ENCODE measurements around the gene ZNF219. TPM values are rescaled to one million over a fixed set of nuclear protein-coding genes. Genes with fewer than 3 reads are reported as not detected.

Gene ZNF219
- total RNA-seq, 1 donor from 2014 or later, result 4.9 TPM

DNA sequence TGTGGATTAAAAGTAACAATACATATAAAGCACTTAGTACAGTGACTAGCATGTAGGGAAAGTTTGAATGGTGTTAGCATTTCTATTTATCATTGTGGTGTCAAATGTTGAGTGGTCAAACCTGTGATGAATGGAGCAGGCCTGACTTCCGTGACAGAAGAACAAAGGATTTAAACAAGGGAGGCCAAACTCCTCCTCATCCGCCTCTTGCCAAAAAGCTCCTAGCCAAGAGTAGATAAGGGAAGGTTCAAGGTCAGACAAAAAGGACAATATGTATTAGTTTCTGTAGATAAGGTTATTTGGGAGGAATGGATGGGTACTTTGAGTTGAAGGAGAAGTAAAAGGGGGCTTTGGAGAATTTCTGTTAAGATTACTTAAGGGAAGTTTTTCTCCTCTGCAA is 49.8 kb downstream of the ZNF219 start:
- intact Hi-C loops (cut with micrococcal nuclease), result no loop called here

DNA sequence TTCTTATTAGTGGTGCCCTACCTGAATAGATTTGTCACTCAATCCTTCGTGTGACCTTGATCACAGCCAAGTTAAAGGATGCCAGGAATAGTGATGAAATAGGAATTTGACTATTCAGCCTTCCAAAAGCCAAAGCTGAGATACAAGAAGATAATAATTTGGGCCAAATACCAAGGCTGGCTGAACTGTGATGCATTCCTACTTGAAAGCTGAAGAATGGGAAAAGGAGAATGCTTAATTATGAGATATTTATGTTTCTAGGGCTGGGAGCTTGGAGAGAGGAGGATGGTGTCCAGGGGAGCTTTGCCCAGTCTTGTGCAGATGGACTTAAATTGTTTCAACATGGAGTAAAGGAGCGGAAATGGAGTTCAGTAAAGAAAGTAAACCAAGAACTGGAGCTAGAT is 51.1 kb downstream of the ZNF219 start:
- intact Hi-C loops (cut with micrococcal nuclease), result no loop called here

DNA sequence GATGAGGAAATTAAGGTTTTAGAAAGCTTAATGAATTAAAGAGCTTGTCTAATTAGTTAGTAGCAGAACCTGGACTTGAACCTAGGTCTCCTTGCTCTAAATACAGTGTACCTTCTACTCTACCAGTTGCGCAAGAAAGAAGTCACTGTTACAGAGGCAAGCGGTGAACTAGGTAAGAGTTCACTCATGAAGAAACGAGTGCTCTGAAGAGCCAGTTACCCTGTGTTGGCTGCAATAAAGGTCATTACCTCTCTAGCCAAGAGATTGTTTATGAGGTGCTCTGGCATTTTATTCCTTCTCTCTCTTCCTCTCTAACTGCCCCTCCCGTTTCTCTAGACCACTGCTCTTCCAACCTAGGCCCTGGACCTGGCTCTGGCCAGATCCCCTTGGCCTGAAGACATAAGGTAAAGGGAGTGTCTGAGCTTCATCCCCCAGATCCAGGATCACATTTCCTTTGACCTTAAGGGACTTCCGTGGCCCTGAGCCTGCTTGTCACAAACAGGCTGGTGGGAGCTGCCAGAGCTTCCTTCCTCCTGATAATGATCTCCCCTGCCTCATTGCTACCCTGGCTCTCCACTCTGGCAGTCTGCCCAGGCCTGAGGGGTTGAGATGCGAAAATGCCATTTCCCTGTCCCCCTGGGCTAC is 54.4 kb downstream of the ZNF219 start:
- intact Hi-C loops (cut with micrococcal nuclease), result no loop called here

DNA sequence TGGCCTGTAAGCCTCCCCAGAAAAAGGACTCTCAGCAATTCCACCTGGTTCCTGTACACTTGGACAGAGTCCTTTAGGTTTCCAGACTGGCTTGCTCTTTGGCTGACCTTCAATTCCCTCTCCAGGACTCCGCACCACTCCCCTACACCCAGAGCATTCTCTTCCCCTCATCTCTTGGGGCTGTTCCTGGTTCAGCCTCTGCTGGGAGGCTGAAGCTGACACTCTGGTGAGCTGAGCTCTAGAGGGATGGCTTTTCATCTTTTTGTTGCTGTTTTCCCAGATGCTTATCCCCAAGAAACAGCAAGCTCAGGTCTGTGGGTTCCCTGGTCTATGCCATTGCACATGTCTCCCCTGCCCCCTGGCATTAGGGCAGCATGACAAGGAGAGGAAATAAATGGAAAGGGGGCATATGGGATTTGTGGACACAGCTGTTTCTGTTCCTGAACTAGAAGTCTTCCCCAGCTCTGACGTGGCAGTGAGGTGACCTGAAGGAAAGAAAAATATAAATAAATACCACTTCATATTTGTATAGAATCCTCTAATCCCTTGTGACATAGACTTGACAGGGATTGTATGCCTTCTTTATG is 55.0 kb downstream of the ZNF219 start:
- intact Hi-C loops (cut with micrococcal nuclease), result no loop called here

DNA sequence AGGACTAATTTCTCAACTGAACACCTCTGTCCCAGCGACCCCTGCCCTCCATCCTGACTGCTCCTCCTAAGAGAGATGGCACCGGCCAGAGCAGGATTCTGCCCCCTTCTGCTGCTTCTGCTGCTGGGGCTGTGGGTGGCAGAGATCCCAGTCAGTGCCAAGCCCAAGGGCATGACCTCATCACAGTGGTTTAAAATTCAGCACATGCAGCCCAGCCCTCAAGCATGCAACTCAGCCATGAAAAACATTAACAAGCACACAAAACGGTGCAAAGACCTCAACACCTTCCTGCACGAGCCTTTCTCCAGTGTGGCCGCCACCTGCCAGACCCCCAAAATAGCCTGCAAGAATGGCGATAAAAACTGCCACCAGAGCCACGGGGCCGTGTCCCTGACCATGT is 55.5 kb downstream of the ZNF219 start:
- intact Hi-C loops (cut with micrococcal nuclease), result no loop called here

DNA sequence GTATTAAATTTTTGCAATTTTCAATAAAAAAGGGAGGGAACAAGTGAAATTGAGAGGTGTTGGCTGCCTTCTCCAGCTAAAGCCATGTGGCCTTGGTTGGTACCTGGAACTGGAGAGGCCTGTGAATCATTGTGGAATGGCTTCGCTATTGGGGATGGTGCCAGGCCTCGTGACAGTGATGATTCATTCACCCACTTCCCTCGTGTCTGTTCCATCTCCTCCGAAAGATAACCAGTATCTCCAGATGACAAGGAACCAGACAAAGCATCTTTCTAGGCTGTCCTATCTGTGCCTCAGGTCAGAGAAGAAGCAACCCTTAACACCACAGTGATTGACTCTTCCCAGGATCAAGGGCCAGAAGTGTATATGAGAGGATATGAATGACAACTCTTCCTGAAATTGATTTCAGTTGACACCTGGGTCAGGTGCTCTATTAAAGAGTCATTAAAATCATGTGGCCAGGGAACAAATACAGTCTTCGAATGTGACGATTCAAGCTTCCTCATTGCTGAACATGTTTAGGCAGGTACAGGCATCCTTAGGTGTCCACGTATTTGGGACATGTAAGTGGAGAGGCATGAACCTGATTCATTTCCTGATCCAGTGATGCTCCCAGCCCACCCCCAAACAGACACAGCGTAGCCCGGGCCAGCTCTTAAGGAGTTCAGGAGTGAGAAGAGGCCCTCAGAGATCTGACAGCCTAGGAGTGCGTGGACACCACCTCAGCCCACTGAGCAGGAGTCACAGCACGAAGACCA is 56.6 kb downstream of the ZNF219 start, which contains the start of gene RNASE7:
TSS of gene RNASE7 (plus strand) at position 687 of the 758 bp plus-strand sequence. CDS start 631 bp downstream, outside the sequence.
- intact Hi-C loops (cut with micrococcal nuclease), result no loop called here

DNA sequence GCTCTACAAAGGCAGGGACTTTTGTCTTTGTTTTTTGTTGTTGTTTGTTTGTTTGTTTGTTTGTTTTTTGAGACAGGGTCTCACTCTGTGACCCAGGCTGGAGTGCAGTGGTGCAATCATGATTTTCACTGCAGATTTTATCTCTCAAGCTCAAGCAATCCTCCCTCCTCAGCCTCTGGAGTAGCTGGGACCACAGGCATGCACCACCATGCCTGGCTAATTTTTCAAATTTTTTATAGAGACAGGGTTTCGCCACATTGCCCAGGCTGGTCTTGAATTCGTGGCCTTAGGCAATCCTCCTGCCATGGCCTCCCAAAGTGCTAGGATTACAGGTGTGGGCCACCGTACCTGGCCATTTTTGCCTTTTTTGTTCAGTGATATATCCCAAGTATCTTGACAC is 57.5 kb downstream of the ZNF219 start:
- intact Hi-C loops (cut with micrococcal nuclease), result loop anchor here (1.0 kb wide), 1 partner anchor 27 kb away; no protein-coding TSS in a partner anchor

DNA sequence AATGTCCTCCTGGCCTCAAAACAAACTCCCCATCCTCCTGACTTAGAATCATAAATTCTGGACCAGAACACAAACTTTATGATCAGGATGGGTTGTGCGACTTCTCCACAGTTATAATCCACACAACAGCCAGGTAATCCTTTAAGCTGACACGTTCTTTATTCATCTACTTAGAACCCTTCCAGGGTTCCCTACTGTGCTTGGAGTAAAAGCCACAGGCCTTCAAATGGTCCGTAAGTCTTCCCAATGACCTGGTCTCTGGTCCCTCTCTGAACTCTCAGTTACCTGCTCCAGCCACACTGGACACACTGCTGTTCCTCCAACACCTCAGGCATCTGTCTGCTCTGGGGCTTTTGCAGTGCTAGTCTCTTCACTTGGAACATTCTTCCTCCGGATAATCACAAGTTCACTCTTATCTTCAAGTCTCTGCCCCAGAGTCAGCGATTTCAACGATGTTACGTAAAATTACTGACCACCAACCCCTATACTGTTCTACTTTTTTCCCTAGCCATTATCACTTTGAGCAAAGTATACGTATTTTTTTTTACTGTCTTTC is 58.0 kb downstream of the ZNF219 start:
- intact Hi-C loops (cut with micrococcal nuclease), result loop anchor here (1.0 kb wide), 1 partner anchor 26 kb away; no protein-coding TSS in a partner anchor

Other genes with a start within 250 kb of the ZNF219 start
- not detected in 2 replicates for gene RNASE3, start 207.3 kb downstream of the ZNF219 start, total RNA-seq
- not detected in 2 replicates for gene RNASE2, start 143.2 kb downstream of the ZNF219 start, total RNA-seq
- gene METTL17, start 108.7 kb downstream of the ZNF219 start, total RNA-seq, result 90.7 and 96.3 TPM in 2 replicates
- gene SLC39A2, start 99.4 kb downstream of the ZNF219 start, total RNA-seq, result 0.24 and 0.39 TPM in 2 replicates
- gene NDRG2, start 73.6 kb downstream of the ZNF219 start, total RNA-seq, result 2.6 and 4.6 TPM in 2 replicates
- not detected in 2 replicates for gene TPPP2, start 68.4 kb downstream of the ZNF219 start, total RNA-seq
- not detected in 2 replicates for gene RNASE13, start 63.8 kb downstream of the ZNF219 start, total RNA-seq
- gene RNASE7, start 56.3 kb downstream of the ZNF219 start, total RNA-seq, result not detected in 2 replicates
- not detected in 2 replicates for gene RNASE8, start 40.8 kb downstream of the ZNF219 start, total RNA-seq
- gene ARHGEF40, start 28.4 kb downstream of the ZNF219 start, total RNA-seq, result not detected in 2 replicates
- gene TMEM253, start 2.4 kb upstream of the ZNF219 start, total RNA-seq, result 0.63 TPM in 1 of 2 replicates, not detected in the other
- gene OR5AU1, start 57.4 kb upstream of the ZNF219 start, total RNA-seq, result not detected in 2 replicates
- 713 and 715 TPM in 2 replicates for gene HNRNPC, start 170.8 kb upstream of the ZNF219 start, total RNA-seq
- gene RPGRIP1, start 181.4 kb upstream of the ZNF219 start, total RNA-seq, result not detected in 2 replicates

Measured in T-helper 1 cell treated with Interleukin-12 subunit alpha and Interleukin-12 subunit beta and Interleukin-4 antibody, amounts not matched to agents 30 ng/mL and 1 ng/mL, for 36 hours (primary cell).